Activated T-cell treated with anti-CD3 and anti-CD28 coated beads for 1 hour (primary cell): ENCODE measurements around the gene HTR6.
"Not testable (repeated sequence)": the region's sequence is repeated elsewhere in the genome, so short reads cannot be mapped to it uniquely, and the experiment has no call there.

ENCODE experiments used
- DNase-seq: peaks from one replicate; pipeline ENCODE4 v3.0.0-alpha.2; 2020; ENCODE audit warnings: low read depth

Gene HTR6

GRCh38 chr1:19664453-19665185, at the start of gene HTR6:
Gene HTR6 (plus strand): TSS chr1:19664875. CDS start chr1:19665754, 879 bp downstream.
- DNase-seq = no peak

- no peak for DNase-seq
Measured at GRCh38 chr1:19615438-19615837, 49.2 kb upstream of the HTR6 start.

GRCh38 chr1:19616489-19616888, 48.2 kb upstream of the HTR6 start:
- no peak for DNase-seq

GRCh38 chr1:19617376-19617775, 47.3 kb upstream of the HTR6 start:
- DNase-seq = no peak

GRCh38 chr1:19618428-19618827, 46.2 kb upstream of the HTR6 start:
- no peak for DNase-seq

- no peak for DNase-seq
Measured at GRCh38 chr1:19619697-19620384, 44.8 kb upstream of the HTR6 start.

- DNase-seq = no peak
Measured at GRCh38 chr1:19620786-19621185, 43.9 kb upstream of the HTR6 start.

- no peak for DNase-seq
Measured at GRCh38 chr1:19621274-19621950, 43.3 kb upstream of the HTR6 start.

- DNase-seq = no peak
Measured at GRCh38 chr1:19622204-19622603, 42.5 kb upstream of the HTR6 start.

GRCh38 chr1:19623523-19623922, 41.2 kb upstream of the HTR6 start:
- DNase-seq = no peak

GRCh38 chr1:19625291-19625937, 39.3 kb upstream of the HTR6 start:
- DNase-seq = no peak

- DNase-seq = no peak
Measured at GRCh38 chr1:19628879-19629278, 35.8 kb upstream of the HTR6 start.

- no peak for DNase-seq
Measured at GRCh38 chr1:19629357-19629756, 35.3 kb upstream of the HTR6 start.

- DNase-seq = not testable (repeated sequence)
Measured at GRCh38 chr1:19630192-19630591, 34.5 kb upstream of the HTR6 start.

- no peak for DNase-seq
Measured at GRCh38 chr1:19630720-19631395, 33.8 kb upstream of the HTR6 start.

- DNase-seq = no peak
Measured at GRCh38 chr1:19632211-19632610, 32.5 kb upstream of the HTR6 start.

GRCh38 chr1:19633106-19633505, 31.6 kb upstream of the HTR6 start:
- no peak for DNase-seq

- not testable (repeated sequence) for DNase-seq
Measured at GRCh38 chr1:19635064-19635463, 29.6 kb upstream of the HTR6 start.

- no peak for DNase-seq
Measured at GRCh38 chr1:19635646-19636045, 29.0 kb upstream of the HTR6 start.

- no peak for DNase-seq
Measured at GRCh38 chr1:19636065-19636464, 28.6 kb upstream of the HTR6 start.

GRCh38 chr1:19636749-19637148, 27.9 kb upstream of the HTR6 start:
- DNase-seq = not testable (repeated sequence)

GRCh38 chr1:19637606-19638005, 27.1 kb upstream of the HTR6 start:
- DNase-seq = no peak
